Natural killer cell (primary cell): ENCODE results near the gene HOXB1. TPM values are rescaled to one million over a fixed set of nuclear protein-coding genes. Genes with fewer than 3 reads are reported as not detected.

Experiments used
- ATAC-seq, 3 donors: fragments of 150-1000 bp in 2 of 3; fragments of 200-7000 bp in 1 of 3; cut with Tn5 transposase; 1 replicate in 1 of 3; 2 replicates in 2 of 3; pipeline ENCODE4 v1.10.0; 2021; ENCODE audit warnings: mild to moderate bottlenecking in 2 of 3, moderate library complexity in 2 of 3
- DNase-seq, 2 donors: peaks; one replicate each; pipeline versions ENCODE4 v3.0.0 to v3.0.0-alpha.2; 2013 to 2021; ENCODE audit warnings: mixed read lengths in 1 of 2
- H3K27ac ChIP-seq: one replicate; pipeline ENCODE4 v1.5.1; 2013; ENCODE audit warnings: mild to moderate bottlenecking, low read length
- H3K27me3 ChIP-seq: one replicate; pipeline ENCODE4 v1.6.1; 2013; ENCODE audit warnings: low read length; ENCODE audit not compliant: control insufficient read depth, insufficient read depth
- H3K36me3 ChIP-seq: one replicate; pipeline ENCODE4 v1.6.1; 2013; ENCODE audit warnings: low read length; ENCODE audit not compliant: control insufficient read depth, insufficient read depth
- H3K4me1 ChIP-seq: one replicate; pipeline ENCODE4 v1.6.1; 2013; ENCODE audit warnings: low read length; ENCODE audit not compliant: control insufficient read depth, insufficient read depth
- H3K4me3 ChIP-seq: one replicate; pipeline ENCODE4 v1.5.1; 2013; ENCODE audit warnings: low read length
- H3K9me3 ChIP-seq: one replicate; pipeline ENCODE4 v1.6.1; 2013; ENCODE audit warnings: low read length; ENCODE audit not compliant: control insufficient read depth, insufficient read depth
- H3K27ac Mint-ChIP-seq, 2 donors: one replicate each; pipeline ENCODE4 v1.8.0; 2022; ENCODE audit warnings: mild to moderate bottlenecking in 2 of 2, mixed read lengths in 2 of 2, moderate library complexity in 1 of 2
- H3K27me3 Mint-ChIP-seq, 2 donors: one replicate each; pipeline ENCODE4 v1.8.0; 2022; ENCODE audit warnings: low read depth in 2 of 2, mixed read lengths in 2 of 2
- H3K36me3 Mint-ChIP-seq: one replicate; pipeline ENCODE4 v1.8.0; 2022; ENCODE audit warnings: mixed read lengths
- H3K4me1 Mint-ChIP-seq, 2 donors: one replicate each; pipeline ENCODE4 v1.8.0; 2022; ENCODE audit warnings: mixed read lengths in 2 of 2
- H3K4me3 Mint-ChIP-seq: one replicate; pipeline ENCODE4 v1.8.0; 2022; ENCODE audit warnings: mild to moderate bottlenecking, moderate library complexity, mixed read lengths
- H3K9me3 Mint-ChIP-seq, 2 donors: one replicate each; pipeline ENCODE4 v1.8.0; 2022; ENCODE audit warnings: mixed read lengths in 2 of 2
- CTCF ChIP-seq: fragments of 200-600 bp; IDR thresholded peaks from one replicate; pipeline ENCODE4 v1.8.0; 2022; ENCODE audit warnings: antibody characterized with exemption
- WGBS: methylation state at CpG from one replicate; pipeline ENCODE4 v1.1.7; 2013; ENCODE audit warnings: missing lambda C conversion rate; ENCODE audit not compliant: insufficient coverage; 5-methylcytosine and 5-hydroxymethylcytosine counted together
- intact Hi-C: fragments of 100-400 bp; cut with micrococcal nuclease; formaldehyde crosslinking; loops from one replicate; pipeline ENCODE4 v1.14.2; 2022
- total RNA-seq, 4 donors: library from RNA; stranded (reverse); fragments of 120-200 nt in 1 of 4; gene quantifications; one replicate each; pipeline versions ENCODE4 v1.2.3 to v1.2.4, GENCODE V29; 2013 to 2022

The HOXB1 gene
- total RNA-seq, 3 donors from 2014 or later (not counting 1 experiment from before 2014, with no cell fraction given), result not detected

- Histone ChIP-seq H3K9me3 (no peaks in the 10 kb centered on the region), H3K27me3 (no peaks in the 10 kb centered on the region), H3K4me1 (peaks cover 16% of the 10 kb centered on the region), H3K36me3 (no peaks in the 10 kb centered on the region), H3K4me3 (no peak overlapping the region), H3K27ac (no peak overlapping the region)
- Mint-ChIP-seq H3K27me3 (peaks cover 0 to 7% of the 10 kb centered on the region in 2 donors), H3K9me3 (no peaks in the 10 kb centered on the region), H3K36me3 (no peaks in the 10 kb centered on the region), H3K27ac (no peak overlapping the region), H3K4me1 (peaks cover 15 to 17% of the 10 kb centered on the region in 2 donors), H3K4me3 (no peak overlapping the region)
- intact Hi-C loops, result no loop called here
- WGBS, result 87% methylated on average over 5 of the region's 5 CpGs
- no peak for ATAC-seq
- TF ChIP-seq CTCF, result no peak
- DNase-seq, result no peak
Measured at GRCh38 chr17:48562934-48563333, 32.1 kb upstream of the HOXB1 start.

GRCh38 chr17:48561884-48562810 is 31.3 kb upstream of the HOXB1 start:
- ATAC-seq (peak; percentile 64 to 89 (median 78)), DNase-seq (peak in 1 of 2 donors; percentile 40)
- Mint-ChIP-seq H3K27me3 (peaks cover 0 to 7% of the 10 kb centered on the region in 2 donors), H3K4me1 (peaks cover 15 to 17% of the 10 kb centered on the region in 2 donors), H3K36me3 (no peaks in the 10 kb centered on the region), H3K9me3 (no peaks in the 10 kb centered on the region), H3K4me3 (peak overlapping the region; percentile 29), H3K27ac (peak overlapping the region; percentile 67)
- TF ChIP-seq CTCF, result no peak
- intact Hi-C loops, result no loop called here
- H3K9me3 ChIP-seq, result no peaks in the 10 kb centered on the region
- H3K4me3 ChIP-seq, result no peak overlapping the region
- H3K36me3 ChIP-seq, result no peaks in the 10 kb centered on the region
- H3K27ac ChIP-seq, result no peak overlapping the region
- WGBS, result 69% methylated on average over 13 of the region's 15 CpGs
- no peaks in the 10 kb centered on the region for H3K27me3 ChIP-seq
- peaks cover 16% of the 10 kb centered on the region for H3K4me1 ChIP-seq

- ATAC-seq, result no peak
- H3K36me3 ChIP-seq, result no peaks in the 10 kb centered on the region
- H3K9me3 Mint-ChIP-seq, result no peaks in the 10 kb centered on the region
- H3K27me3 ChIP-seq, result no peaks in the 10 kb centered on the region
- 92% methylated on average over 14 of the region's 14 CpGs for WGBS
- H3K4me1 ChIP-seq, result peaks cover 23% of the 10 kb centered on the region
- no peak overlapping the region for H3K27ac ChIP-seq
- H3K4me3 ChIP-seq, result no peak overlapping the region
- intact Hi-C loops, result no loop called here
- no peak for TF ChIP-seq CTCF
- no peaks in the 10 kb centered on the region for H3K9me3 ChIP-seq
- H3K4me1 Mint-ChIP-seq, result peaks cover 27 to 34% of the 10 kb centered on the region in 2 donors
- H3K4me3 Mint-ChIP-seq, result no peak overlapping the region
- no peaks in the 10 kb centered on the region for H3K36me3 Mint-ChIP-seq
- peaks cover 0 to 13% of the 10 kb centered on the region in 2 donors for H3K27me3 Mint-ChIP-seq
- no peak for DNase-seq
- no peak overlapping the region for H3K27ac Mint-ChIP-seq
Measured at GRCh38 chr17:48559840-48560817, 29.3 kb upstream of the HOXB1 start.
